GM23338 (cell line): ENCODE data around the gene HDC. TPM values are rescaled to one million over a fixed set of nuclear protein-coding genes. Genes with fewer than 3 reads are reported as not detected.

ENCODE experiments used
- ATAC-seq: fragments of 200-7000 bp; cut with Tn5 transposase; 3 replicates; pipeline ENCODE4 v1.9.1; 2020
- DNase-seq: peaks from one replicate; pipeline ENCODE4 v3.0.0-alpha.2; 2015; ENCODE audit warnings: low spot score
- H2AFZ ChIP-seq: fragments of 200-600 bp; sonication (generic); 2 replicates; pipeline ENCODE4 v1.8.0; 2016; ENCODE audit warnings: antibody characterized with exemption, mild to moderate bottlenecking, moderate library complexity
- H3F3A ChIP-seq: fragments of 200-600 bp; sonication (generic); replicated peaks from 2 replicates; pipeline ENCODE4 v1.8.0; 2017; ENCODE audit warnings: antibody characterized with exemption, mixed run types, low read depth
- H3K27ac ChIP-seq: fragments of 200-600 bp; sonication (generic); 2 replicates; pipeline ENCODE4 v1.6.1; 2016; ENCODE audit warnings: low read depth
- H3K27me3 ChIP-seq: fragments of 200-600 bp; sonication (generic); 2 replicates; pipeline ENCODE4 v1.8.0; 2016; ENCODE audit warnings: mild to moderate bottlenecking, mixed run types, moderate library complexity; ENCODE audit not compliant: insufficient read depth
- H3K36me3 ChIP-seq: fragments of 200-600 bp; sonication (generic); 2 replicates; pipeline ENCODE4 v1.8.0; 2016; ENCODE audit warnings: mild to moderate bottlenecking; ENCODE audit not compliant: insufficient read depth
- H3K4me1 ChIP-seq: fragments of 200-600 bp; sonication (generic); 2 replicates; pipeline ENCODE4 v1.8.0; 2016; ENCODE audit warnings: mild to moderate bottlenecking, moderate library complexity; ENCODE audit not compliant: insufficient read depth
- H3K4me2 ChIP-seq: fragments of 200-600 bp; sonication (generic); 2 replicates; pipeline ENCODE4 v1.7.1; 2017; ENCODE audit warnings: mixed run types
- H3K4me3 ChIP-seq: fragments of 200-600 bp; sonication (generic); 2 replicates; pipeline ENCODE4 v1.6.1; 2016; ENCODE audit warnings: mixed run types
- H3K79me2 ChIP-seq: fragments of 200-600 bp; sonication (generic); replicated peaks from 2 replicates; pipeline ENCODE4 v1.8.0; 2017; ENCODE audit warnings: mild to moderate bottlenecking; ENCODE audit not compliant: insufficient read depth
- H3K9me2 ChIP-seq: fragments of 200-600 bp; sonication (generic); 2 replicates; pipeline ENCODE4 v1.8.0; 2017; ENCODE audit not compliant: insufficient read depth
- H4K20me1 ChIP-seq: fragments of 200-600 bp; sonication (generic); replicated peaks from 2 replicates; pipeline ENCODE4 v1.8.0; 2017; ENCODE audit warnings: mild to moderate bottlenecking; ENCODE audit not compliant: insufficient read depth
- H3K27ac Mint-ChIP-seq: 2 replicates; pipeline ENCODE4 v1.8.0; 2020; ENCODE audit warnings: inconsistent platforms, mild to moderate bottlenecking, moderate library complexity, mixed read lengths
- H3K27me3 Mint-ChIP-seq: 3 replicates; pipeline ENCODE4 v1.8.0; 2022; ENCODE audit warnings: low read depth, mild to moderate bottlenecking, moderate library complexity, mixed read lengths, inconsistent platforms; ENCODE audit not compliant: insufficient read depth, poor library complexity
- H3K36me3 Mint-ChIP-seq: 3 replicates; pipeline ENCODE4 v1.8.0; 2021; ENCODE audit warnings: low read depth, mild to moderate bottlenecking, inconsistent platforms, moderate library complexity, mixed read lengths
- H3K4me1 Mint-ChIP-seq: 3 replicates; pipeline ENCODE4 v1.8.0; 2020; ENCODE audit warnings: mild to moderate bottlenecking, inconsistent platforms, mixed read lengths
- H3K4me3 Mint-ChIP-seq: 3 replicates; pipeline ENCODE4 v1.8.0; 2021; ENCODE audit warnings: moderate library complexity, mild to moderate bottlenecking, inconsistent platforms, mixed read lengths
- H3K9me3 Mint-ChIP-seq: 3 replicates; pipeline ENCODE4 v1.8.0; 2020; ENCODE audit warnings: moderate library complexity, mild to moderate bottlenecking, inconsistent platforms, mixed read lengths
- CREB1 ChIP-seq: fragments of 250-450 bp; sonication (Bioruptor Pico); IDR thresholded peaks from 2 replicates; pipeline ENCODE4 v1.5.0; 2020; ENCODE audit warnings: low read depth, mild to moderate bottlenecking, moderate library complexity
- CTCF ChIP-seq, 2 experiments: fragments of 200-600 bp in 1 of 2; sonication (generic) in 1 of 2; conservative IDR thresholded peaks; 2 replicates each; pipeline versions ENCODE4 v1.5.1 to v1.6.1; 2016 to 2017; ENCODE audit warnings: antibody characterized with exemption in 2 of 2, low read depth in 2 of 2, mild to moderate bottlenecking in 2 of 2, moderate library complexity in 1 of 2
- ETS1 ChIP-seq: IDR thresholded peaks from 2 replicates; pipeline ENCODE4 v1.6.1; 2016; ENCODE audit warnings: antibody characterized with exemption
- EZH2 ChIP-seq: fragments of 200-600 bp; sonication (generic); IDR thresholded peaks from one replicate; pipeline ENCODE4 v1.8.0; 2017; ENCODE audit warnings: antibody characterized with exemption, mild to moderate bottlenecking, low read depth; ENCODE audit not compliant: unreplicated experiment
- JUNB ChIP-seq: IDR thresholded peaks from one replicate; pipeline ENCODE4 v1.6.1; 2016; ENCODE audit warnings: antibody characterized with exemption; ENCODE audit not compliant: unreplicated experiment
- POLR2AphosphoS5 ChIP-seq: IDR thresholded peaks from 2 replicates; pipeline ENCODE4 v1.6.1; 2016; ENCODE audit warnings: antibody characterized with exemption, low read depth
- STAT1 ChIP-seq: IDR thresholded peaks from one replicate; pipeline ENCODE4 v1.6.1; 2016; ENCODE audit warnings: antibody characterized with exemption; ENCODE audit not compliant: unreplicated experiment
- ZNF114 ChIP-seq: fragments of 250-450 bp; sonication (Bioruptor Pico); IDR thresholded peaks from 2 replicates; pipeline ENCODE4 v1.5.0; 2020; ENCODE audit warnings: mild to moderate bottlenecking, moderate library complexity
- ZNF331 ChIP-seq: fragments of 250-450 bp; sonication (Bioruptor Pico); IDR thresholded peaks from 2 replicates; pipeline ENCODE4 v1.5.0; 2020; ENCODE audit warnings: low read depth, mild to moderate bottlenecking, moderate library complexity
- ZNF462 ChIP-seq: fragments of 250-450 bp; sonication (Bioruptor Pico); IDR thresholded peaks from 2 replicates; pipeline ENCODE4 v1.5.0; 2020; ENCODE audit warnings: mild to moderate bottlenecking, moderate library complexity
- polyA plus RNA-seq: library from polyadenylated mRNA; unstranded; fragments of >200 nt; fragmentation: Nextera tagmentation; extraction: Ambion mirVana; gene quantifications from 2 replicates; pipeline ENCODE4 v1.2.1, GENCODE V29; 2016
- total RNA-seq: library from RNA; depleted of rRNA; stranded (reverse); fragments of >200 nt; shearing (Covaris generic); gene quantifications from 2 replicates; pipeline ENCODE4 v1.2.3, GENCODE V29; 2014

Gene HDC
- total and polyA plus RNA-seq, 2 experiments from 2014 or later: not detected

- Histone ChIP-seq H3K4me1 (no peaks in the 10 kb centered on the region), H3F3A (no peaks in the 10 kb centered on the region), H3K79me2 (no peaks in the 10 kb centered on the region), H3K4me2 (no peak overlapping the region), H3K27ac (no peak overlapping the region), H3K4me3 (no peak overlapping the region), H3K9me2 (no peaks in the 10 kb centered on the region), H4K20me1 (no peaks in the 10 kb centered on the region), H3K36me3 (no peaks in the 10 kb centered on the region), H3K27me3 (no peaks in the 10 kb centered on the region), H2AFZ (no peak overlapping the region)
- H3K9me3 Mint-ChIP-seq: peaks cover 2% of the 10 kb centered on the region; the same call in 2 of the 3 replicates
- peaks cover 1% of the 10 kb centered on the region; the same call in 1 of the 3 replicates for H3K36me3 Mint-ChIP-seq
- DNase-seq: no peak
- H3K4me1 Mint-ChIP-seq: no peaks in the 10 kb centered on the region
- TF ChIP-seq CTCF (conservative IDR thresholded peaks at IDR 0.05; ENCODE audit: low read depth in 2 of 2) (no peak), JUNB (no peak), STAT1 (no peak), POLR2AphosphoS5 (no peak), ZNF331 (CRISPR knock-in tag) (no peak), EZH2 (no peak)
- no peak for ATAC-seq
- no peak overlapping the region for H3K4me3 Mint-ChIP-seq
- H3K27ac Mint-ChIP-seq: no peak overlapping the region
- peaks cover 3% of the 10 kb centered on the region for H3K27me3 Mint-ChIP-seq
Observed at GRCh38 chr15:50218691-50219090, 46.8 kb downstream of the HDC start.

GRCh38 chr15:50218291-50218690 is 47.2 kb downstream of the HDC start:
- no peak overlapping the region for H3K27ac ChIP-seq
- ATAC-seq: no peak
- no peaks in the 10 kb centered on the region for H3F3A ChIP-seq
- H3K27me3 Mint-ChIP-seq: peaks cover 3% of the 10 kb centered on the region
- H3K4me1 ChIP-seq: no peaks in the 10 kb centered on the region
- no peak overlapping the region for H3K4me3 Mint-ChIP-seq
- no peaks in the 10 kb centered on the region for H3K9me2 ChIP-seq
- no peaks in the 10 kb centered on the region for H3K27me3 ChIP-seq
- H3K79me2 ChIP-seq: no peaks in the 10 kb centered on the region
- H3K27ac Mint-ChIP-seq: no peak overlapping the region
- no peaks in the 10 kb centered on the region; the same call in 2 of the 3 replicates for H3K36me3 Mint-ChIP-seq
- H3K4me2 ChIP-seq: no peak overlapping the region
- DNase-seq: no peak
- H3K4me1 Mint-ChIP-seq: no peaks in the 10 kb centered on the region
- H2AFZ ChIP-seq: no peak overlapping the region
- H3K36me3 ChIP-seq: no peaks in the 10 kb centered on the region
- TF ChIP-seq ZNF462: no peak
- no peak for TF ChIP-seq EZH2
- TF ChIP-seq ZNF331 (CRISPR knock-in tag): no peak
- TF ChIP-seq JUNB: no peak
- no peak for TF ChIP-seq CREB1 (CRISPR knock-in tag)
- TF ChIP-seq ZNF114 (CRISPR knock-in tag): no peak
- TF ChIP-seq ETS1: no peak
- no peaks in the 10 kb centered on the region for H4K20me1 ChIP-seq
- H3K9me3 Mint-ChIP-seq: peaks cover 2% of the 10 kb centered on the region; the same call in 2 of the 3 replicates
- H3K4me3 ChIP-seq: no peak overlapping the region
